AG10803 (cell line): Measurements from ENCODE around the gene KIAA1217.

Experiments used
- DNase-seq: peaks from one replicate; pipeline ENCODE4 v3.0.0; 2010; ENCODE audit warnings: low read depth
- H3K4me3 ChIP-seq: 2 replicates; pipeline ENCODE4 v1.5.1; 2011; ENCODE audit warnings: mild to moderate bottlenecking, low read length, control low read depth
- TF ChIP-seq, protein P1 (sequence below): conservative IDR thresholded peaks from 2 replicates; pipeline ENCODE4 v1.5.1; 2011; ENCODE audit warnings: mild to moderate bottlenecking, low read length, control low read depth, inconsistent platforms

Gene KIAA1217

DNA sequence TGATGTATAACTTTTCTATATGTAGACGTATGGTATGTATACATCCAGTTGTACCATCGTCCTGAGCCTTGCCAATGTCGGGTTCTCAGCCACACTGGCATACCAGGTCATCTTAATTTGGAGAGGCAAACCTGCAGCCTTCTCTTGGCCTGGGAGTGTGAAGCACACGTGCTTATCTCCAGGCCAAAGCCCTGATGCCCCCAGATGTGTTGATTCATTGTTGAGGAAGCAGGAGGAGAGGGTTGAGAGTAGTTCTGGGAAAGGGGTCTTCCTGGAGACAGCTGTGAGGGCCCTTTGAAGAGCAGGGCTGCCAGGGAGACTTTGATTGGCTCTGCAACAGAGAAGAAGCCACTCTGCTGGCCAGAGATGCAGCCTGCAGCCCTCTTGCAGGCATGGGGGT is 359.1 kb downstream of the KIAA1217 start:
- DNase-seq, result no peak
- no peak overlapping the region for H3K4me3 ChIP-seq
- TF ChIP-seq, protein P1, sequence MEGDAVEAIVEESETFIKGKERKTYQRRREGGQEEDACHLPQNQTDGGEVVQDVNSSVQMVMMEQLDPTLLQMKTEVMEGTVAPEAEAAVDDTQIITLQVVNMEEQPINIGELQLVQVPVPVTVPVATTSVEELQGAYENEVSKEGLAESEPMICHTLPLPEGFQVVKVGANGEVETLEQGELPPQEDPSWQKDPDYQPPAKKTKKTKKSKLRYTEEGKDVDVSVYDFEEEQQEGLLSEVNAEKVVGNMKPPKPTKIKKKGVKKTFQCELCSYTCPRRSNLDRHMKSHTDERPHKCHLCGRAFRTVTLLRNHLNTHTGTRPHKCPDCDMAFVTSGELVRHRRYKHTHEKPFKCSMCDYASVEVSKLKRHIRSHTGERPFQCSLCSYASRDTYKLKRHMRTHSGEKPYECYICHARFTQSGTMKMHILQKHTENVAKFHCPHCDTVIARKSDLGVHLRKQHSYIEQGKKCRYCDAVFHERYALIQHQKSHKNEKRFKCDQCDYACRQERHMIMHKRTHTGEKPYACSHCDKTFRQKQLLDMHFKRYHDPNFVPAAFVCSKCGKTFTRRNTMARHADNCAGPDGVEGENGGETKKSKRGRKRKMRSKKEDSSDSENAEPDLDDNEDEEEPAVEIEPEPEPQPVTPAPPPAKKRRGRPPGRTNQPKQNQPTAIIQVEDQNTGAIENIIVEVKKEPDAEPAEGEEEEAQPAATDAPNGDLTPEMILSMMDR, result no peak

DNA sequence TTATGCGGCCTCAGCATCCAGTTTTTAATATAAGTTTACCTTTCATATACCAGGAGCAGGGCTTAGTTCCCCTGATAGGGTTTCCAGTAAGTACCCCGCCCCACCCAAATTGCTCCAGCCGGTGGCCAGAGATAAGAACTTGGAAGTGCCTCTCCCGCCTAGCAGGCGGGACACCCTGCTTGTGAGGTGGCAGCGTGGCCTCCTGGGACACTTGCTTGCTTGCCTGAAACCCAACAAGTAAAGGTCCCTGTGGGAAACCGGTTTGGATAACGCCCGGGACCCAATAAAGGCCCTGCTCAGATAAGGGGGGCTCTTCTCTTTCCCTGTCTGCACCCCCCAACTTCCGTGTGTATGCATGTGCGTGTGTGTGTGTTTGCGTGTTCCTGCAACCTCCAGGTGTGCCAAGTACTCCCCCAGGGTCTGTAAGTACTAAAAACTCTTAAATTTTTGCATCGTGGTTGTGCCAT is 360.4 kb downstream of the KIAA1217 start:
- DNase-seq, result no peak
- H3K4me3 ChIP-seq, result no peak overlapping the region
- TF ChIP-seq, protein P1, result no peak

DNA sequence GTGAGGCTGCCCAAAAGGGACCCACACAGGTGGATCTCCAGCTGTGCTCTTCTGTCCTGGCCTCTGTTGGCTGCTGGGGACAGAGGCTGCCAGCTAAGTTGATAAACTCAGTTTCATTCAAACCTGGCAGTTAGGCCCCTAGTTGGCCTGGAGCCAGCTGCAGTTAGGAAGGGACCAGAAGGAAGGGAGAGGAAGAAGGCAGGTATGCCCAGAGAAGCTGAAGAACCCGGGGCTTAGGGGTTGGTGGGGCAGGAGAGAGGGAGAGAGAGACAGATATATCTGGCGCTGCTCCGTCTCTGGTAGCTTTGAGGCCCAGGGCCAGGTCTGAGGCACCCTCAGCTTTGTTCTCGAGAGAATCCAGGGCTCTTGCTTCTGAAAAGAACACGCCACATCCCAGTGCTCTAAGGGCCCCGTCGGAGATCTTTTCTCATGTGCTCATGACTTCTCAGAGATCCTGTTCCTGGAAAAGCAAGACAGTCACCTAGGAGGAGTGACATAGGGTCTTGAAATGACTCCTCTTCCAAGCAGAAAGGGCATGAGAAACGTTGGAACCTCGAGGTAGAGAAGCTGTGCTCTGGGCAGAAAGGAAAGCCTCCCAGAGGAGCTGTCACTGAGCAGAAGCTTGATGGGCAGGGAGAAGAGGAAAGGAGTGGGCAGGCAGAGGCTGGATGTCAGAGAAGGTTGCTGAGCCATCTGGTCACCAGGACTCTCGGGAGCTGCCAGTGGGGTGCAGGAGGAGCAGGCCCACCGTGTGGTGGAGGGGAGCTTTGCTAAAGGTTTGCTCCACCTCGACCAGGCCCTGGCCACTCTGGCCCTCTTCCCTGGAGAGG is 361.1 kb downstream of the KIAA1217 start:
- no peak for DNase-seq
- TF ChIP-seq, protein P1, result no peak
- H3K4me3 ChIP-seq, result no peak overlapping the region

DNA sequence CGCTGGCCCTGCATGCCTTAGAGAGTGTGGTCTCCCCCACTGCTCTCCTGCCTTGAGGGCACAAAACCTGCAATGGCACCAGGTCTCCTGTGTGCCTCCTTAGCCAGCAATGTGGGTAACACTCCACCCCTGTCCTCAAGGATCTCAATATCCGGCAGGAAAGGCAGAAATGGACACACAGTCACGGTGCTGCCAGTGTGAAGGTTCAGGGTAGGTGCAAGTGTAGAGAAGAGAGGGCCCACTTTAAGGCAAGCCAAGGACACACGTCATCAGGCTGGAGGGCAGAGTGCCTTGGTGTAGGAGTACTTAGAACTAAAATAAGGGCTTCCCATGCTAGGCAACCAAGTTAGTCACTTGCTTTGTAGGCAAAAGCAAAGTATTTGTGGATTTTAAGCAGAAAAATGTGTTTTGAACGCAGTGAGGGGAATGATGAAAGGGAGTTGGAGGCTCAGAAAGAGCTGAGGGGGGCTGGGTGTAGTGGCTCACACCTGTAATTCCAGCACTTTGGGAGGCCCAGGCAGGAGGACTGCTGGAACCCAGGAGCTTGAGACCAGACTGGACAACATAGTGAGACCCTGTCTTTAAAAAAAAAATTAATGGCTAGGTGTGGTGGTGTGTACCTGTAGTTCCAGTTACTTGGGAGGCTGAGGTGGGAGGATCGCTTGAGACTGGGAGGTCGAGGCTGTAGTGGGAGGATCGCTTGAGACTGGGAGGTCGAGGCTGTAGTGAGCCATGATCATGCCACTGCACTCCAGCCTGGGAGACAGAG is 361.9 kb downstream of the KIAA1217 start:
- TF ChIP-seq, protein P1, result no peak
- no peak overlapping the region for H3K4me3 ChIP-seq
- DNase-seq, result no peak

DNA sequence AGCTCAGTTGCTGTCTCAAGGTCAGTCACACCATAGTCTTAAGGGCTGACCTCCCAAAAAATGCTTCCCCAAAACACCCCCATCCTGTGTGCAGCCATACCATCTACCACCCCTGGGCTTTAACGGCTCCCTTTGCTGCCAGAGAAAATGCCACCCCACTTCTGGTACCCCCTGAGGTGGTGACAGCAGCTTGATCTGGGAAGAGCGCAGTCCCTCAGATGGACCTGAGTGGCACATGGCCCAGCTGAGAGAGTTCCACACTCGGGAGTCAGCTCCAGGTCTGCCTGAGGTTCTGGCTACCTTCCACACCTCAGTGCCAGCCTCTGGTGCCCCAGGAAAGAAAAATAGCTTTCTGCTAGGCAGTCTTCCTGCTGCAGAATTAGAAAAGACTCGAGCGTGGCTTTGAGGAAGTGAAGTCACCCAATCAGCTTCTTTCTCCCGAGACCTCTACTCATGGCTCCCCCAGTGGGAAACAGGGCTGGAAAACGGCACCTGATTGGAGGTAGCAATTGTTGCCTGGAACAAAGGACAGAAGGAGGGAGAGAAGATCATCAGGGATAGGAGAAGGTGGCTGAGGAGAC is 363.0 kb downstream of the KIAA1217 start:
- TF ChIP-seq, protein P1, result no peak
- DNase-seq, result no peak
- no peak overlapping the region for H3K4me3 ChIP-seq

DNA sequence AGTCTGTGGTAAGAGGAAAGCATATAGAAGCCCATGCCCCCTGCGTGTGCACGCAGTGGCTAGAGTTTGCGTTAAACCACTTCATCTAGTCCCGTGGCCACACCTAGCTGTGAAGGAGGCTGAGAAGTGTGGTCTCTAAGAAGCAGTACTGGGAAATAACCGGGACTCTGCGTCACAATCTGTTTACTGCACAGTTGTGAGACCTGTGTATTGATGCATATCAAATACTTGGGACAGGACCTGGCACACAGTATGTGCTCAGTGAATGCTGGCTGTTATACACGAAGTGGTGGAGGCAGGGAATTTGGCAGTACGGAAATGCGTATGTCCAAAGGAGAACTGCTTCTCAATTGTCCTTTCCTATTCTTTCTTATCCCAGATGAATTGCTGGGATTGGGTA is 365.2 kb downstream of the KIAA1217 start:
- no peak for DNase-seq
- TF ChIP-seq, protein P1, result no peak

More for the DNA sequence above, 365.2 kb downstream of the KIAA1217 start:
- H3K4me3 ChIP-seq, result no peak overlapping the region
